Right kidney (tissue), 1 donor: ENCODE results near the gene ZNF365.
"Not testable (repeated sequence)": the region's sequence is repeated elsewhere in the genome, so short reads cannot be mapped to it uniquely, and the experiment has no call there.

Experiments
- DNase-seq: peaks from one replicate; pipeline ENCODE4 v3.0.0-alpha.2; 2016

ZNF365 gene

DNA sequence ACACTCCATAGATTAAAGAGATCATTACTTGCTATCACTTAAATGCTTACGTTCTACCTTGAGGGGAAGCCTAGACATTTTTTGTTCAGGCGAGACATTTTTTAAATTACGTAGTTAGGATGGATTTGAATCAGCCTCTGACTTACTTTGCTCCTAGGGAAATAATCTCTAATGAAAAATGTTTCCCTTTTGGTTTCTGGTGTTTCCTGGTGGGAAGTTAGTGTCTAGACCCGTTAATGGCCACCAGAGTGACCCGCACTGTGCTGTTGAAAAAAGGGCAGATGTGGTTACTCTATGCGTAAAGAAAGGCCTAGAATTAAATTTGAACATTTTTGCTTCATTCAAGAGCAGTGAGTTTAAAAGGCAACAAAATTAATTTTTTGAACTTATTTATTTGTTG lies 3.8 kb downstream of the ZNF365 start:
- DNase-seq, result no peak

- DNase-seq, result not testable (repeated sequence)
Measured at GRCh38 chr10:62378877-62379276, 4.7 kb downstream of the ZNF365 start.

DNA sequence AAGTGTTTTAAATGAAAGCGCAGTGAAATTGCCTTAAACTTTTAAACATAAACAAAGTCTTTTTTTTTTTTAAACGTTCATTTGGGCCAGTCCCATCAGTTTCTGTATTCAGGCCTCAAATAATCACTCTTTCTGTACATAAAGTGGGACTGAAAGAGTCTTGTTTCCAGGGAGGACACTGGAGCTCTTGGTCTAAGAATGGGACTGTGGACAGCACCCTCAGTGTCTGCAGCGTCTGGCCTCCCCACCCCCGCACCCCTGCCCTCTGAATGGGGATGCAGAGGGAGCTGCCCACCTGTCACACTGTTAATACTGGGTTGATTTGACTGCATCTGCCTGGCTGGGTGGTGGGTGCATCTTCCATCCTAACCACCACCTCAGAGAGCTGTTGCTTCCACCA lies 5.2 kb downstream of the ZNF365 start:
- no peak for DNase-seq

- no peak for DNase-seq
Measured at GRCh38 chr10:62380016-62380415, 5.8 kb downstream of the ZNF365 start.

GRCh38 chr10:62381385-62382102 lies 7.4 kb downstream of the ZNF365 start:
- DNase-seq, result no peak

DNA sequence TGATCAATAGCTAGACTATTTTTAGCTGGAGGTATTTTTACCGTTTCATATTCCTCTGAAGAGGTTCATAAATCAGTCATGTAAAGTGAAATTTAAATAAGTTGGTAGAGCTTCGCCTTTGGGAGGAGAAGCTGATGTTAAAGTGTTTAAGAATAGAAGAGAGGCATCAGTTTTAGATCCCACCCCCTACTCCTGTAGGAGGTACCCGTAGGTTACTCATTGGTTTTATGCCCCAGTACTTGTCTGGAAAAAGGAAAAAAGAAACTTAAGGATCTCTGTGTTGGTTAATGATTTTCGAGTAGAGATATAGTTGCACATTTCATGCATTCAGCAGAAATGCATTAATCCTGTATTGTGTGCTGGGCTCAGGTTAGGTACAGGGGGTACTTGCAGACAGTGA lies 8.7 kb downstream of the ZNF365 start:
- no peak for DNase-seq

- no peak for DNase-seq
Measured at GRCh38 chr10:62384057-62384446, 9.9 kb downstream of the ZNF365 start.

- no peak for DNase-seq
Measured at GRCh38 chr10:62384447-62385081, 10.4 kb downstream of the ZNF365 start.

DNA sequence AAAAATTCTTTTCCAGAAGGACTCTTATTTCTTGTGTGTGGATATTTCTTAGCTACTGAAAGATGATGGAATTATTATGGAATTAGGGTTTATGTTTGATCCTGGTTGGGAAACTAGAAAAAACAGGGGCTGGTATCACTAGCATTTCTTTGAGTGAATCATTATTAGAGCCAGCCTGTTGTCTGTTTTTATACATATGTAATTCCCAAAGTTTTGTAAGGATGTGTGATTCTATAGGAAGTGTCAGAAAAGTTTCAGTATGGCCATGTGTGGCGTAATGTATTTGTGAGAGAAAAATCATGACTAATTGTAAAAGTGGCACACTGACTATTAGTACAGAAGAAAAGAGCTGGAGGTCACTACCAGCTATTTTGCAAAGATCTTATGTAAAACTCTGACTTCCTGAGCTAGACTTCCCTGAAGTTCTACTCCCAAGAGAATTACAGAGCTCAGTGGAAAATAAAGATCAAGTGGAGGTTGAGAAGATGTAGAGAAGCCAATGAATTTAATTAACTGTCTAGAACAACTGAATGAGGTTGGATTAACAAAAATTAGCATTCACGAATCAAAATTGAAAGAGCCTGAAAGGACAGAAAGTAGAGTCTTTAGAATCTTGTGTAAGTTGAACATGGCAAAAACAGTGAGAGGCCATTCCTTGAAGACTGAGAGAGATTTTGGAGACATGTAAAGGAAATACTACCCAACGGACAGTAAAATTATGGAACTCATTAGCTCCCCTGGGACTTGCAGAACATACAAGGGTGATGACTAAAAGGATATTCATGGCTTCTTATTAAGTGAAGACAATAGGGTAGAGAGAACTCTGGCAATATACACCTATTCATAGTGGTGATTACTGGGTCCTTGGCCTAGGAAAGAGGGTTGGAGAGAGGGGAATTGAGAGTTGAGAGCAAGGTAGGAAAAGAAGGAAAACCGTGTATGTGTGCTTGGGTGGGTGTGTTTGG lies 12.5 kb downstream of the ZNF365 start:
- DNase-seq, result no peak

- no peak for DNase-seq
Measured at GRCh38 chr10:62388328-62388727, 14.2 kb downstream of the ZNF365 start.

DNA sequence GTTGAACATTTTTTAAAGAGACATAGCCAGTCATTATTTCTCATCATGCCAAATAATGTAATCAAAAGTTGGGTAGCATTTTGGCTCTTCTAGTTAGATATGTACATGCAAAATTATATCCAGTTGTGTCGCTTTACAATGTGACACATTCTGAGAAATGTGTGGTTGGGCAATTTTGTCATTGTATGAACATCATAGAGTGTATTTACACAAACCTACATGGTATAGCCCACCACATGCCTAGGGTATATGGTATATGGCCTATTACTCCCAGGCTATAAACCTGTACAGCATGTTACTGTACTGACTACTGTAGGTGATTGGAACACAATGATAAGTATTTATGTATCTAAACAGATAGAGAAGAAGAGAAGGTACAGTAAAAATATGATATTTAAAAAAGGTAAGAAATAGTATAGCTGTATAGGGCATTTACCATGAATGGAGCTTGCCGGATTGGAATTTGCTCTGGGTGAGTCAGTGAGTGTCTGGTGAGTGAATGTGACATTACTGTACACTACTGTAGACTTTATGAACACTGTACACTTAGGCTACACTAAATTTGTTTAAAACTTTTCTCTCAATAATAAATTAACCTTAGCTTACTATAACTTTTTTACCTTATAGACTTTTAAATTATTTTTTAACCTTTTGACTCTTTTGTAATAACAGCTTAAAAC lies 16.5 kb downstream of the ZNF365 start:
- DNase-seq, result no peak

DNA sequence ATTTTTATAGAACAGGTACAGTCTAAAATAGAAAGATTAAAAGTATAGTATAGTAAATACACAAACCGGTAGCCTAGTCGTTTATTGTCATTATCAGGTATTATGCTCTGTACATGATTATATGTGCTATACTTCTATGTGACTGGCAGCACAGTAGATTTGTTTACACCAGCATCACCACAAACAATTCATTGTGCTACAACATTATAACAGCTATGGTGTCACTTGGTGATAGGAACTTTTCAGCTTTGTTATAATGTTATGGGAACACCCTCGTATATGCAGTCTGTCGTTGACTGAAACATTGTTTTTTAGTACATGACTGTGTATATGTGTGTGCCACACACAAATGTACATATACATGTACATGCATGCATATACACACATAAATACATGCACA lies 19.1 kb downstream of the ZNF365 start:
- DNase-seq, result no peak

- DNase-seq, result no peak
Measured at GRCh38 chr10:62394556-62395018, 20.4 kb downstream of the ZNF365 start.

DNA sequence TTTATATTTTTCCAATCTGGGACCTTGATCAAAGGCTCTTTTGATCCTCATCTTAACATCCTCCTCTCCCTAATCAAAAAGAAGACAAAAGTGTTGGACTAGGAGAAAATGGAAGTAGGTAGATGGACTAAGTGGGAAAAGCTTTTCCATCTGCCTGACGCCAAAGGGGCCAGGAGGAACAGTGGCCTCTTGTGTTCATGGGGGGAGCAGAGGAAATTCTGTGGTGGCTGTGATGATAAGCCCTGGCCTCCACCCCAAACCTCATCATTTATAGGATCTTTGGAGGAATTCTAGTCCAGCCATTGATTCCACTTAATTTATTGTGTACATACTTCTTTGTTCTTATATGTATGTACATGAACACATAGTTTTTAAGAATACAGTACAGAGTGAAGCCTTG lies 21.7 kb downstream of the ZNF365 start:
- no peak for DNase-seq

- DNase-seq, result no peak
Measured at GRCh38 chr10:62396864-62397263, 22.7 kb downstream of the ZNF365 start.

GRCh38 chr10:62399211-62399610 lies 25.0 kb downstream of the ZNF365 start:
- DNase-seq, result no peak

GRCh38 chr10:62402508-62402907 lies 28.3 kb downstream of the ZNF365 start:
- DNase-seq, result no peak

DNA sequence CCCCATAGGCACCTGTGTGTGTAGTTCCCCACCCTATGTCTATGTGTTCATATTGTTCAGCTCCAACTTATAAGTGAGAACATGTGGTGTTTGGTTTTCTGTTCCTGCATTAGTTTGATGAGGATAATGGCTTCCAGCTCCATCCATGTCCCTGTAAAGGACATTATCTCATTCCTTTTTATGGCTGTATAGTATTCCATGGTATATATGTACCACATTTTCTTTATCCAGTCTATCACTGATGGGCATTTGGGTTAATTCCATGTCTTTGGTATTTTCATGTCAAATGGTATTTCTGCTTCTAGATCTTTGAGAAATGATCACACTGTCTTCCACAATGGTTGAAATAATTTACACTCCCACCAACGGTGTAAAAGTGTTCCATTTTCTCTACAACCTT lies 36.4 kb downstream of the ZNF365 start:
- DNase-seq, result not testable (repeated sequence)

DNA sequence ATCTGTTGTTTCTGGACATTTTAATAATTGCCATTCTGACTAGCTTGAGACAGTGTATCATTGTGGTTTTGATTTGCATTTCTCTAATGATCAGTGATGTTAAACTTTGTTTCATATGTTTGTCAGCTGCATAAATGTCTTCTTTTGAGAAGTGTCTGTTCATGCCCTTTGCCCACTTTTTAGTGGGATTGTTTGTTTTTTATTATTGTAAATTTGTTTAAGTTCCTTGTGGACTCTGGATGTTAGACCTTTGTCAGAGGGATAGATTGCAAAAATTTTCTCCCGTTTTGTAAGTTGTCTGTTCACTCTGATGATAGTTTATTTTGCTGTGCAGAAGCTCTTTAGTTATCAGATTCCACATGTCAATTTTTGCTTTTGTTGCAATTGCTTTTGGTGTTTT lies 36.8 kb downstream of the ZNF365 start:
- DNase-seq, result not testable (repeated sequence)

- DNase-seq, result no peak
Measured at GRCh38 chr10:62413048-62413447, 38.9 kb downstream of the ZNF365 start.

DNA sequence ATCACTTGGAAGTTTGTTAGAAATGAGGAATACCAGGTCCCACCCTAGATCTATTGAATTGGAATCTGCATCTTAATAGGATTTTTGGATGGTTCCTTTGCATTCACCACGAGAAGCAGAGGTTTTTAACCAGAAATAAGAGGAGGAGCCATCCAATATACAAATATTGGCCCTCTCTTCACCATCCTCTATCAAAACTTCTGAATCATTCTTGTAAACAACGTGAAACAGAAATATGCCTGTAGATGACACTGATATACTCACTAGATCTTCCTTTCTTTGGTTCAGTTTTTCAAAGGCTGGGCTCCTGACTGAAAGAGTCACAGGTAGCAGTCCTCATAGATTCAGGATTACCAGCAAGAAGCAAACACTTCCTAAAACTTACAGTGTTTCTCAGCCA lies 39.5 kb downstream of the ZNF365 start:
- no peak for DNase-seq

DNA sequence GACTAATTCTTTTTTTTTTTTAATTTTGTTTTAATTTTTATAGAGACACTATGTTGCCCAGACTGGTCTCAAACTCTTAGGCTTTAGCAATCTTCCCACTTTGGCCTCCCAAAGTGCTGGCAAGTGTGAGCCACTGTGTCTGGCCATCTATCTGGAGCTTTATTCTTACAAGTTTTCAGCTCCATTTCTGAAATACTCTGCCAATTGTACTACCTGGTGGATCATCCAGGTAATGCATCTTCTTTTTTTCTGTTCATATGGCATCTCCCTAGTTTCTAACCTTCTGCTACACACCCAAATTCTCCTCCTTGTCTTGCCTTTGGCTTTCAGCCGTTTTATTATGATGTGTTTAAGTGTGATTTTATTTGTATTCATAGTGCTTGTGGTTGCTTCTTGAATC lies 40.2 kb downstream of the ZNF365 start:
- no peak for DNase-seq
